H1 (cell line): ENCODE measurements around the gene DISP1. TPM values are rescaled to one million over a fixed set of nuclear protein-coding genes. Genes with fewer than 3 reads are reported as not detected.

Experiments
- BRCA1 ChIP-seq: IDR thresholded peaks from 2 replicates; pipeline ENCODE4 v1.6.1; 2012; ENCODE audit warnings: low read depth, low read length, improper control_type of control experiment
- polyA plus RNA-seq, 7 experiments: library from polyadenylated mRNA; depleted of rRNA in 3 of 7; stranded (reverse) in 5 of 7; unstranded in 2 of 7; fragments of >200 nt in 5 of 7; fragments of 200-250 nt in 2 of 7; gene quantifications; 1 replicate in 5 of 7; 2 replicates in 1 of 7; 4 replicates in 1 of 7; pipeline versions ENCODE4 v1.2.1 to v1.2.3, GENCODE V29; 2011 to 2013; ENCODE audit warnings: missing spikeins in 2 of 7, mixed read lengths in 2 of 7
- total RNA-seq: library from RNA; stranded (reverse); fragmentation: NEBNext Ultra II Directional; extraction: Animal tissue kit (Norgen Biotek cat#: 25700); gene quantifications from 2 replicates; pipeline ENCODE4 v1.2.1, GENCODE V29; 2021

Gene DISP1
- total and polyA plus RNA-seq, 2 of the 8 experiments (the other 6 are each of a cell fraction or from before 2014, with no cell fraction given) = 4.1 to 6.1 TPM

- TF ChIP-seq BRCA1 = no peak
Measured at GRCh38 chr1:222769971-222770620, 44.7 kb upstream of the DISP1 start (continued).
